RWPE2 (cell line): Measurements from ENCODE around the gene NOS1AP.

Experiments used
- ATAC-seq: fragments of 200-7000 bp; cut with Tn5 transposase; 3 replicates; pipeline ENCODE4 v1.9.1; 2021; ENCODE audit warnings: low read depth
- DNase-seq: peaks from one replicate; pipeline ENCODE4 v3.0.0-alpha.2; 2020; ENCODE audit warnings: low spot score
- H3K27ac ChIP-seq: fragments of 450-650 bp; 2 replicates; pipeline ENCODE4 v1.5.1; 2017; ENCODE audit warnings: mild to moderate bottlenecking; ENCODE audit not compliant: poor library complexity, severe bottlenecking
- H3K27me3 ChIP-seq: fragments of 250-450 bp; sonication (Bioruptor Pico); 2 replicates; pipeline ENCODE4 v1.5.1; 2021; ENCODE audit warnings: mild to moderate bottlenecking, moderate library complexity; ENCODE audit not compliant: insufficient read depth, poor library complexity, severe bottlenecking
- H3K36me3 ChIP-seq: fragments of 250-450 bp; sonication (Bioruptor Pico); 2 replicates; pipeline ENCODE4 v1.5.1; 2020; ENCODE audit warnings: low read depth, mild to moderate bottlenecking, moderate library complexity
- H3K4me1 ChIP-seq: fragments of 250-450 bp; sonication (Bioruptor Pico); 2 replicates; pipeline ENCODE4 v1.5.1; 2021; ENCODE audit warnings: mild to moderate bottlenecking, moderate library complexity; ENCODE audit not compliant: insufficient read depth, poor library complexity, severe bottlenecking
- H3K4me3 ChIP-seq: fragments of 250-450 bp; sonication (Bioruptor Pico); 2 replicates; pipeline ENCODE4 v1.5.1; 2021; ENCODE audit warnings: mild to moderate bottlenecking, moderate library complexity; ENCODE audit not compliant: severe bottlenecking
- H3K9me3 ChIP-seq: fragments of 250-450 bp; sonication (Bioruptor Pico); 2 replicates; pipeline ENCODE4 v1.5.1; 2021; ENCODE audit warnings: mild to moderate bottlenecking, moderate library complexity; ENCODE audit not compliant: severe bottlenecking
- CTCF ChIP-seq: fragments of 450-650 bp; IDR thresholded peaks from one replicate; pipeline ENCODE4 v1.5.1; 2017; ENCODE audit warnings: mild to moderate bottlenecking, moderate library complexity; ENCODE audit not compliant: poor library complexity, severe bottlenecking

Gene NOS1AP

GRCh38 chr1:162329826-162330225 is 260.3 kb downstream of the NOS1AP start:
- DNase-seq (no peak), ATAC-seq (no peak)
- no peaks in the 10 kb centered on the region for H3K9me3 ChIP-seq
- peaks cover 13% of the 10 kb centered on the region for H3K4me1 ChIP-seq
- no peaks in the 10 kb centered on the region for H3K36me3 ChIP-seq
- no peak overlapping the region for H3K27ac ChIP-seq
- no peak for TF ChIP-seq CTCF
- H3K27me3 ChIP-seq: no peaks in the 10 kb centered on the region
- H3K4me3 ChIP-seq: no peak overlapping the region

GRCh38 chr1:162333991-162334390 is 264.5 kb downstream of the NOS1AP start:
- DNase-seq (no peak), ATAC-seq (no peak)
- Histone ChIP-seq H3K4me1 (no peaks in the 10 kb centered on the region), H3K27ac (no peak overlapping the region), H3K9me3 (no peaks in the 10 kb centered on the region), H3K4me3 (no peak overlapping the region), H3K27me3 (no peaks in the 10 kb centered on the region), H3K36me3 (no peaks in the 10 kb centered on the region)
- TF ChIP-seq CTCF: no peak

GRCh38 chr1:162335126-162335525 is 265.6 kb downstream of the NOS1AP start:
- Histone ChIP-seq H3K4me3 (no peak overlapping the region), H3K36me3 (no peaks in the 10 kb centered on the region), H3K27ac (no peak overlapping the region), H3K9me3 (no peaks in the 10 kb centered on the region), H3K27me3 (no peaks in the 10 kb centered on the region), H3K4me1 (no peaks in the 10 kb centered on the region)
- ATAC-seq: no peak
- DNase-seq: no peak
- TF ChIP-seq CTCF: no peak

- H3K4me1 ChIP-seq: no peaks in the 10 kb centered on the region
- no peaks in the 10 kb centered on the region for H3K36me3 ChIP-seq
- no peak overlapping the region for H3K27ac ChIP-seq
- H3K27me3 ChIP-seq: no peaks in the 10 kb centered on the region
- TF ChIP-seq CTCF: no peak
- ATAC-seq (no peak), DNase-seq (no peak)
- no peak overlapping the region for H3K4me3 ChIP-seq
- no peaks in the 10 kb centered on the region for H3K9me3 ChIP-seq
These were observed 267.3 kb downstream of the NOS1AP start for GRCh38 chr1:162336621-162337285.

- no peak for ATAC-seq
- Histone ChIP-seq H3K27me3 (no peaks in the 10 kb centered on the region), H3K27ac (no peak overlapping the region), H3K4me1 (no peaks in the 10 kb centered on the region), H3K4me3 (no peak overlapping the region), H3K36me3 (no peaks in the 10 kb centered on the region), H3K9me3 (no peaks in the 10 kb centered on the region)
- DNase-seq: no peak
- no peak for TF ChIP-seq CTCF
These were observed 273.0 kb downstream of the NOS1AP start for GRCh38 chr1:162342452-162342983.
